Neural progenitor cell (in vitro differentiated cells): ENCODE data around the gene HNMT. TPM values are rescaled to one million over a fixed set of nuclear protein-coding genes. Genes with fewer than 3 reads are reported as not detected.
A peak's percentile ranks its signal among the peaks of the same experiment; 100 is the strongest.
"Not testable (repeated sequence)": the region's sequence is repeated elsewhere in the genome, so short reads cannot be mapped to it uniquely, and the experiment has no call there.

ENCODE experiments used
- DNase-seq: peaks from one replicate; pipeline ENCODE4 v3.0.0-alpha.2; 2016; ENCODE audit warnings: low spot score
- H2AFZ ChIP-seq: fragments of 200-600 bp; sonication (generic); replicated peaks from 2 replicates; pipeline ENCODE4 v1.6.1; 2016; ENCODE audit warnings: antibody characterized with exemption
- H3F3A ChIP-seq: fragments of 200-600 bp; sonication (generic); 2 replicates; pipeline ENCODE4 v1.6.1; 2016; ENCODE audit warnings: antibody characterized with exemption, low read depth
- H3K27ac ChIP-seq: fragments of 200-600 bp; sonication (generic); 2 replicates; pipeline ENCODE4 v1.5.1; 2016; ENCODE audit warnings: mild to moderate bottlenecking
- H3K27me3 ChIP-seq: fragments of 200-600 bp; sonication (generic); 2 replicates; pipeline ENCODE4 v1.6.1; 2016; ENCODE audit warnings: mild to moderate bottlenecking, moderate library complexity
- H3K36me3 ChIP-seq: fragments of 200-600 bp; sonication (generic); 2 replicates; pipeline ENCODE4 v1.5.1; 2016
- H3K4me1 ChIP-seq: fragments of 200-600 bp; sonication (generic); 2 replicates; pipeline ENCODE4 v1.6.1; 2016; ENCODE audit warnings: mixed run types
- H3K4me2 ChIP-seq: fragments of 200-600 bp; sonication (generic); 2 replicates; pipeline ENCODE4 v1.6.1; 2016
- H3K4me3 ChIP-seq: fragments of 200-600 bp; sonication (generic); 2 replicates; pipeline ENCODE4 v1.5.1; 2016
- H3K79me2 ChIP-seq: fragments of 200-600 bp; sonication (generic); 2 replicates; pipeline ENCODE4 v1.6.1; 2016; ENCODE audit warnings: low read depth
- H3K9ac ChIP-seq: fragments of 200-600 bp; sonication (generic); 2 replicates; pipeline ENCODE4 v1.6.1; 2016
- H3K9me3 ChIP-seq: fragments of 200-600 bp; sonication (generic); 2 replicates; pipeline ENCODE4 v1.5.1; 2016; ENCODE audit warnings: low read depth
- H4K20me1 ChIP-seq: fragments of 200-600 bp; sonication (generic); 2 replicates; pipeline ENCODE4 v1.6.1; 2016; ENCODE audit warnings: low read depth
- H3K27ac Mint-ChIP-seq: 3 replicates; pipeline ENCODE4 v1.8.0; 2021; ENCODE audit warnings: mixed read lengths
- H3K27me3 Mint-ChIP-seq: 2 replicates; pipeline ENCODE4 v1.8.0; 2022; ENCODE audit warnings: low read depth, mild to moderate bottlenecking, inconsistent platforms, moderate library complexity, mixed read lengths; ENCODE audit not compliant: insufficient read depth
- H3K36me3 Mint-ChIP-seq: 3 replicates; pipeline ENCODE4 v1.8.0; 2021; ENCODE audit warnings: mixed read lengths
- H3K4me1 Mint-ChIP-seq: 3 replicates; pipeline ENCODE4 v1.8.0; 2021; ENCODE audit warnings: mixed read lengths
- H3K4me3 Mint-ChIP-seq: 3 replicates; pipeline ENCODE4 v1.8.0; 2021; ENCODE audit warnings: mild to moderate bottlenecking, moderate library complexity, mixed read lengths
- H3K9me3 Mint-ChIP-seq: 3 replicates; pipeline ENCODE4 v1.8.0; 2020; ENCODE audit warnings: mixed read lengths
- EZH2 ChIP-seq: fragments of 200-600 bp; sonication (generic); IDR thresholded peaks from 2 replicates; pipeline ENCODE4 v1.6.1; 2017; ENCODE audit warnings: antibody characterized with exemption, mild to moderate bottlenecking, moderate library complexity
- EZH2phosphoT487 ChIP-seq: fragments of 200-600 bp; sonication (generic); IDR thresholded peaks from 2 replicates; pipeline ENCODE4 v1.6.1; 2017; ENCODE audit warnings: antibody characterized with exemption
- total RNA-seq: library from RNA; depleted of rRNA; stranded (reverse); fragments of >200 nt; gene quantifications from 2 replicates; pipeline ENCODE4 v1.2.3, GENCODE V29; 2015; ENCODE audit warnings: low replicate concordance
- TF ChIP-seq, protein P1 (sequence below): fragments of 200-600 bp; sonication (generic); IDR thresholded peaks from 2 replicates; pipeline ENCODE4 v1.5.1; 2017; ENCODE audit warnings: antibody characterized with exemption, mild to moderate bottlenecking

HNMT gene
- 0.84 and 1.6 TPM in 2 replicates for total RNA-seq

DNA sequence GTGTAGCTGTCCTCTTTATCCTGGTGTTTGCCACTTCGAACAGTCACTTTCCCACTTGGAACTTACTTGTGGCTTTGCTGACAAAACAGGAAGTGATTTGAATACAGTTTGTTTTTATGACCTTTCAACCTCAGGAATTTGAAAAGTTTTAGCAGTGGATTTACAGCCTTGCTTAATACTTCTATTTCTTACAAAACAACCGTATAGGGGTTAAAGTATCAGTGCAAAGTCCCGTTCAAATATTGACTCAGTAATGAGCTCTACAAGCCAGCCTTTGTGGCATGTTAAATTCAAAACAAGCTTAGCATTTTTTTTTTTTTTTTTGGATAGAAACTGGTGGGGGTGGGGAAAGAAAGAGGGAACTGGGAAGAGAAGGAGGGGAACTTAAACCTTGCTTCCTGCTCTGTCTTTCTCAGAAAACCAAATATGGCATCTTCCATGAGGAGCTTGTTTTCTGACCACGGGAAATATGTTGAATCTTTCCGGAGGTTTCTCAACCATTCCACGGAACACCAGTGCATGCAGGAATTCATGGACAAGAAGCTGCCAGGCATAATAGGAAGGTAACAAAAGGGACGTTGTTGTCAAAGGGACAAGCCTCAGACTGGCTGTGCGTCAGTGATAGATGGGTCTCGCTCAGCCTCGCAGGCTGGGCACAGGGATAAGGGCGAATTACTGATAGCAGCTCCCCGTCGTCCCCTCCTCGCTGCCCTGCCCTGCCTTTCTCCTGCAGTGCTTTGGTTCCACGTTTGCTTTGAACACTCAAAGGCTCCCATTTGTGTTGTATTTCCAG is at the start of gene HNMT:
HNMT (plus strand) TSS at position 408 of the 793 bp plus-strand sequence; CDS start at position 427, 19 bp downstream.
- no peaks in the 10 kb centered on the region for H3K9me3 Mint-ChIP-seq
- no peaks in the 10 kb centered on the region for H4K20me1 ChIP-seq
- peak within 1 kb of the TSS; percentile 97 for H2AFZ ChIP-seq
- TF ChIP-seq EZH2phosphoT487 (no peak), EZH2 (no peak)
- TF ChIP-seq, protein P1, sequence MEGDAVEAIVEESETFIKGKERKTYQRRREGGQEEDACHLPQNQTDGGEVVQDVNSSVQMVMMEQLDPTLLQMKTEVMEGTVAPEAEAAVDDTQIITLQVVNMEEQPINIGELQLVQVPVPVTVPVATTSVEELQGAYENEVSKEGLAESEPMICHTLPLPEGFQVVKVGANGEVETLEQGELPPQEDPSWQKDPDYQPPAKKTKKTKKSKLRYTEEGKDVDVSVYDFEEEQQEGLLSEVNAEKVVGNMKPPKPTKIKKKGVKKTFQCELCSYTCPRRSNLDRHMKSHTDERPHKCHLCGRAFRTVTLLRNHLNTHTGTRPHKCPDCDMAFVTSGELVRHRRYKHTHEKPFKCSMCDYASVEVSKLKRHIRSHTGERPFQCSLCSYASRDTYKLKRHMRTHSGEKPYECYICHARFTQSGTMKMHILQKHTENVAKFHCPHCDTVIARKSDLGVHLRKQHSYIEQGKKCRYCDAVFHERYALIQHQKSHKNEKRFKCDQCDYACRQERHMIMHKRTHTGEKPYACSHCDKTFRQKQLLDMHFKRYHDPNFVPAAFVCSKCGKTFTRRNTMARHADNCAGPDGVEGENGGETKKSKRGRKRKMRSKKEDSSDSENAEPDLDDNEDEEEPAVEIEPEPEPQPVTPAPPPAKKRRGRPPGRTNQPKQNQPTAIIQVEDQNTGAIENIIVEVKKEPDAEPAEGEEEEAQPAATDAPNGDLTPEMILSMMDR, result no peak
- H3K27ac ChIP-seq, result peak within 1 kb of the TSS; percentile 14
- H3F3A ChIP-seq, result peaks cover 5% of the 10 kb centered on the region
- no peaks in the 10 kb centered on the region for H3K36me3 ChIP-seq
- H3K4me1 Mint-ChIP-seq, result peaks cover 23% of the 10 kb centered on the region
- H3K9me3 ChIP-seq, result no peaks in the 10 kb centered on the region
- H3K4me1 ChIP-seq, result peaks cover 19% of the 10 kb centered on the region
- peak within 1 kb of the TSS; percentile 92 for H3K27ac Mint-ChIP-seq
- H3K4me2 ChIP-seq, result peak within 1 kb of the TSS; percentile 46
- H3K4me3 ChIP-seq, result peak within 1 kb of the TSS; percentile 3
- peak; percentile 55 for DNase-seq
- H3K36me3 Mint-ChIP-seq, result no peaks in the 10 kb centered on the region
- no peaks in the 10 kb centered on the region for H3K79me2 ChIP-seq
- no peaks in the 10 kb centered on the region for H3K27me3 ChIP-seq
- peak within 1 kb of the TSS; percentile 80 for H3K4me3 Mint-ChIP-seq
- no peak within 1 kb of the TSS for H3K9ac ChIP-seq
- H3K27me3 Mint-ChIP-seq, result no peaks in the 10 kb centered on the region

DNA sequence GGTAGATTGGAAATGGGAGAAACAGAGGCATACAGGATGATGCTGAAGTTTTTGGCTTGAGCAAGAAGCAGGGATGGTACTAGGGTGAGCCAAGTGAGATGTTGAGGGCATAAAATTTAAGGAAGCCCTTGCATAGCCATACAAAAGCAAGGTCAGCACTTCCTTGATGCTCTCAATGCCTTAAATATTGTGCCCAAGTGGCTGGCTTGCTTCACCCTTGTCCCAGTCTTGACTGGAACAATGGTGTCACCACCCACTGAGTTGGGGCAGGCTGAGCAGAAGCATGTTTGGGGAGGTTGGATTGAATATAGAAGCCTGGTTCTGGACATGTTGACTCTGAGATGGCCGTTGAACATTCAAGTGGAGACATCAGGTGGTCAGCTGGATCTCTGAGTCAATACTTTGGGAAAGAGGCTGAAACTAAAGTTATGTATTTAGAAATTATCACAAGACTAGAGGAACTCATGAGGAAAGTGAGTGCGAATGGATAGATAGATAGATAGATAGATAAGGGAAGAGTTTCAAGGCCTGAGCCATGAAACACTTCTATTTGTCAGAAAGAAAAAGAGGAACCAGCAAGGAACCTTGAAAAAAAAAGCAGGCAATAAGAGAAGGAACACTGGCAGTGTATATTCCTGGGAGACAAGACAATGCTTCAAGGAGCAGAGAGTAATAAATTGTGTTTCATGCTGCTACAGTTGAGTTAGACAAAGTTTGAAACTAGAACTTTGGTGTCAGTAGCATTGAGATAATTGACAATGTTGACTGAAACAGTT is 43.0 kb upstream of the HNMT start:
- Mint-ChIP-seq H3K4me3 (no peak overlapping the region), H3K9me3 (no peaks in the 10 kb centered on the region), H3K4me1 (no peaks in the 10 kb centered on the region), H3K27me3 (no peaks in the 10 kb centered on the region), H3K27ac (no peak overlapping the region), H3K36me3 (no peaks in the 10 kb centered on the region)
- H2AFZ ChIP-seq, result no peak overlapping the region
- DNase-seq, result no peak
- H3K4me3 ChIP-seq, result no peak overlapping the region
- TF ChIP-seq, protein P1, result no peak
- TF ChIP-seq EZH2, result no peak
- no peak for TF ChIP-seq EZH2phosphoT487
- no peak overlapping the region for H3K9ac ChIP-seq
- H3K27me3 ChIP-seq, result no peaks in the 10 kb centered on the region
- no peaks in the 10 kb centered on the region for H3K9me3 ChIP-seq
- H4K20me1 ChIP-seq, result no peaks in the 10 kb centered on the region
- H3K4me1 ChIP-seq, result no peaks in the 10 kb centered on the region
- no peaks in the 10 kb centered on the region for H3K36me3 ChIP-seq
- no peak overlapping the region for H3K4me2 ChIP-seq
- H3K79me2 ChIP-seq, result no peaks in the 10 kb centered on the region
- no peaks in the 10 kb centered on the region for H3F3A ChIP-seq
- no peak overlapping the region for H3K27ac ChIP-seq

DNA sequence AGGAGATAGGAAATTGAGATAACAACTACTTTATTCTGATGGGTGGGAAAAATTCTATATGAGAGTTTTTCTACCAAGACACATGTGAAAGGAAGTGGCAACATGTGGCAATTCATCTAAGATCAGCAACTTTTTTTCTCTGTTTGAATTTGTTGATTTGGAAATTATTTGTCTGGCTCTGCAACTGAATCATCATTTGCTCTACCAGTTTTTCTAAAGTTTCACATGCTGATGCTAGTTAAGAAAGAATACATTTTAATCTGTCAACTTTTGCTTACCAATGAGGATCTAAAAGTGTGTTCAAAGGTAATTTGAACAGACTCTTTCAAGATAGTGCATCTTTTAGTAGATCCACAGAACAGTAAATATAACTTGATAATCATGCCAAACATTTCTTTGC is 42.1 kb upstream of the HNMT start:
- H3K36me3 Mint-ChIP-seq, H3K4me3 Mint-ChIP-seq, H3K4me2 ChIP-seq: not testable (repeated sequence)

More for the DNA sequence above, 42.1 kb upstream of the HNMT start:
- not testable (repeated sequence) for H3K4me3 ChIP-seq, H3K27me3 Mint-ChIP-seq, H3K9ac ChIP-seq, H3K27ac ChIP-seq, H3K79me2 ChIP-seq, H3K27ac Mint-ChIP-seq, H3K4me1 ChIP-seq, H3K36me3 ChIP-seq, H3K9me3 ChIP-seq, H4K20me1 ChIP-seq, H3F3A ChIP-seq, DNase-seq, H3K27me3 ChIP-seq, H3K9me3 Mint-ChIP-seq, H2AFZ ChIP-seq, H3K4me1 Mint-ChIP-seq
